SU-DHL-6 (cell line): ENCODE results near the gene SYCE1L.
"Not testable (repeated sequence)": the region's sequence is repeated elsewhere in the genome, so short reads cannot be mapped to it uniquely, and the experiment has no call there.

Source experiments
- EZH2phosphoT487 ChIP-seq: fragments of 200-600 bp; sonication (generic), shearing (Covaris generic); conservative IDR thresholded peaks from 2 replicates; pipeline ENCODE4 v1.6.1; 2018; ENCODE audit warnings: mild to moderate bottlenecking, antibody characterized with exemption, low read length, moderate library complexity, mixed read lengths
- TF ChIP-seq, protein P1 (sequence below): fragments of 200-600 bp; sonication (generic); IDR thresholded peaks from one replicate; pipeline ENCODE4 v1.5.1; 2017; ENCODE audit warnings: antibody characterized with exemption, mild to moderate bottlenecking, low read length, moderate library complexity; ENCODE audit not compliant: insufficient read depth, poor library complexity, severe bottlenecking

DNA sequence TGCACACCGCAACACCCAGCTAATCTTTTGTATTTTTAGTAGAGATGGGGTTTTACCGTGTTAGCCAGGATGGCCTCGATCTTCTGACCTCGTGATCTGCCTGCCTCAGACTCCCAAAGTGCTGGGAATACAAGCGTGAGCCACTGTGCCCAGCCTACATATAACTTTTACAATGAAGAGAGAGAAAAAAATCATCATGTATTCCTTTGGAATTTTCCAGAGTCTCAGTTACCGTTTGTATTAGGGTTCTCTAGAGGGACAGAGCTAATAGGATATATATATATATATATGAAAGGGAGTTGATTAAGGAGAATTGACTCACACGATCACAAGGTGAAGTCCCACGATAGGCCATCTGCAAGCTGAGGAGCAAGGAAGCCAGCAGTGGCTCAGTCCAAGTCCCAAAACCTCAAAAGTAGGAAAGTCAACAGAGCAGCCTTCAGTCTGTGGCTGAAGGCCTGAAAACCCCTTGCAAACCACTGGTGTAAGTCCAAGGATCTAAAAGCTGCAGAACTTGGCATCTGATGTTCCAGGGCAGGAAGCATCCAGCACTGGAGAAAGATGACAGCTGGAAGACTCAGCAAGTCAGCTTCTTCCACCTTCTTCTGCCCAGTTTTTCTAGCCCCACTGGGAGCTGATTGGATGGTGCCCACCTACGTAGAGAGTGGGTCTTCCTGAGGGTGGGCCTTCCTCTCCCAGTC, 33.5 kb upstream of the SYCE1L start:
- TF ChIP-seq, protein P1, sequence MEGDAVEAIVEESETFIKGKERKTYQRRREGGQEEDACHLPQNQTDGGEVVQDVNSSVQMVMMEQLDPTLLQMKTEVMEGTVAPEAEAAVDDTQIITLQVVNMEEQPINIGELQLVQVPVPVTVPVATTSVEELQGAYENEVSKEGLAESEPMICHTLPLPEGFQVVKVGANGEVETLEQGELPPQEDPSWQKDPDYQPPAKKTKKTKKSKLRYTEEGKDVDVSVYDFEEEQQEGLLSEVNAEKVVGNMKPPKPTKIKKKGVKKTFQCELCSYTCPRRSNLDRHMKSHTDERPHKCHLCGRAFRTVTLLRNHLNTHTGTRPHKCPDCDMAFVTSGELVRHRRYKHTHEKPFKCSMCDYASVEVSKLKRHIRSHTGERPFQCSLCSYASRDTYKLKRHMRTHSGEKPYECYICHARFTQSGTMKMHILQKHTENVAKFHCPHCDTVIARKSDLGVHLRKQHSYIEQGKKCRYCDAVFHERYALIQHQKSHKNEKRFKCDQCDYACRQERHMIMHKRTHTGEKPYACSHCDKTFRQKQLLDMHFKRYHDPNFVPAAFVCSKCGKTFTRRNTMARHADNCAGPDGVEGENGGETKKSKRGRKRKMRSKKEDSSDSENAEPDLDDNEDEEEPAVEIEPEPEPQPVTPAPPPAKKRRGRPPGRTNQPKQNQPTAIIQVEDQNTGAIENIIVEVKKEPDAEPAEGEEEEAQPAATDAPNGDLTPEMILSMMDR: not testable (repeated sequence)
- TF ChIP-seq EZH2phosphoT487: not testable (repeated sequence)
